Measurements from ENCODE around the gene NOM1.

DNA sequence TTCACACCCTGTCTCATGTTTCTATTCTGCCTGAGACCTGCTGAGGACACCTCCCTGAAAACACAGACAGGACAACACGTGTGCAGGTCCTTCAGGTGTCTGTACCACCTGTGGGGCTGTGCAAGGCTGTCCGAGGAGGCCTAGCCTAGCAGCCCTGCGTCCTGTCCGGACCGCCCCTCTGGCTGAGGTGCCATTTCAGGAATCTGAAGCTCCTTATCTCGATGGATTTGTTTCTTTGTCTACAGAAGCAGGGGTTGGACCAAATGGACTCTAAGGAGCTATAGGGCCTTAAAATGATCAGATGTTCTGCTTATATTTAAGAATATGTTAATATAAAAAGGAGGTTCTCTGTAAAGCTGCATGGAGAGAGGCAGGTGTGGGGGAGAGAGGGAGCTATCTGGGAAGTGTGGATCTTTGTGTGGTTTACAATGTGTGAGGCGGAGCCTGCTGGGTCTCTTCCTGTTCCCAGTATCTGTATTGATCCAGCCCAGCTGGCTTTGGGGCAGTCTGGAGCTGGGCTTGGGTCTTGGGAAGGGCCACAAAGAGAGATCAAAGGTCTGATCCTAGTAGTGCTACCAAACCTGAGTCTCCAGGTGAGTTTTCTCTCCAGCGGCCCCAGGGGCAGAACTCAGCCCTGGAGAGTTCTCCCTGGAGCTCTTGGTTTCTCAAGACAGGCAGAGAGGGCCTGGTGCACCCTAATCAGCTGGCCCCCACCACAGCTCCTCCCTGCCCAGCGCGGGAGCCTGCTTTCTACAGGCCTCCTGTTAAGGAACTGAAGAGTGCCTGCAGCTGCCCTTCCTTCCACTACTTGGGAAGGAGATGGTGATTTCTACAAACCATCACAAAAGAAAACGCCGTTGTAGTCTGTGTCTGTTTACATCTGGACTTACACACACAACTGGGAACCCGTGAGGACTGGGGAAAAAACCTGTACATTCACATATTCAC is 64.4 kb downstream of the NOM1 start:
- TF ChIP-seq POLR2A (IDR thresholded peaks at IDR 0.05; ENCODE audit: low read length) (no peak), CTCF (IDR thresholded peaks at IDR 0.05) (no peak), HDAC2 (IDR thresholded peaks at IDR 0.05) (no peak), RFX5 (IDR thresholded peaks at IDR 0.05) (no peak), ZC3H11A (IDR thresholded peaks at IDR 0.05) (no peak), E2F6 (IDR thresholded peaks at IDR 0.05; ENCODE audit: borderline replicate concordance, low read depth) (no peak), USF2 (IDR thresholded peaks at IDR 0.05) (no peak), SMC3 (IDR thresholded peaks at IDR 0.05) (no peak), RCOR1 (IDR thresholded peaks at IDR 0.05; ENCODE audit: low read depth, low read length) (no peak), BHLHE40 (IDR thresholded peaks at IDR 0.05; ENCODE audit: low read depth, low read length) (no peak), ZNF302 (CRISPR knock-in tag; IDR thresholded peaks at IDR 0.05) (no peak)
- TF ChIP-seq, protein P1, sequence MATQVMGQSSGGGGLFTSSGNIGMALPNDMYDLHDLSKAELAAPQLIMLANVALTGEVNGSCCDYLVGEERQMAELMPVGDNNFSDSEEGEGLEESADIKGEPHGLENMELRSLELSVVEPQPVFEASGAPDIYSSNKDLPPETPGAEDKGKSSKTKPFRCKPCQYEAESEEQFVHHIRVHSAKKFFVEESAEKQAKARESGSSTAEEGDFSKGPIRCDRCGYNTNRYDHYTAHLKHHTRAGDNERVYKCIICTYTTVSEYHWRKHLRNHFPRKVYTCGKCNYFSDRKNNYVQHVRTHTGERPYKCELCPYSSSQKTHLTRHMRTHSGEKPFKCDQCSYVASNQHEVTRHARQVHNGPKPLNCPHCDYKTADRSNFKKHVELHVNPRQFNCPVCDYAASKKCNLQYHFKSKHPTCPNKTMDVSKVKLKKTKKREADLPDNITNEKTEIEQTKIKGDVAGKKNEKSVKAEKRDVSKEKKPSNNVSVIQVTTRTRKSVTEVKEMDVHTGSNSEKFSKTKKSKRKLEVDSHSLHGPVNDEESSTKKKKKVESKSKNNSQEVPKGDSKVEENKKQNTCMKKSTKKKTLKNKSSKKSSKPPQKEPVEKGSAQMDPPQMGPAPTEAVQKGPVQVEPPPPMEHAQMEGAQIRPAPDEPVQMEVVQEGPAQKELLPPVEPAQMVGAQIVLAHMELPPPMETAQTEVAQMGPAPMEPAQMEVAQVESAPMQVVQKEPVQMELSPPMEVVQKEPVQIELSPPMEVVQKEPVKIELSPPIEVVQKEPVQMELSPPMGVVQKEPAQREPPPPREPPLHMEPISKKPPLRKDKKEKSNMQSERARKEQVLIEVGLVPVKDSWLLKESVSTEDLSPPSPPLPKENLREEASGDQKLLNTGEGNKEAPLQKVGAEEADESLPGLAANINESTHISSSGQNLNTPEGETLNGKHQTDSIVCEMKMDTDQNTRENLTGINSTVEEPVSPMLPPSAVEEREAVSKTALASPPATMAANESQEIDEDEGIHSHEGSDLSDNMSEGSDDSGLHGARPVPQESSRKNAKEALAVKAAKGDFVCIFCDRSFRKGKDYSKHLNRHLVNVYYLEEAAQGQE (IDR thresholded peaks at IDR 0.05), result no peak
- TF ChIP-seq, protein P2, sequence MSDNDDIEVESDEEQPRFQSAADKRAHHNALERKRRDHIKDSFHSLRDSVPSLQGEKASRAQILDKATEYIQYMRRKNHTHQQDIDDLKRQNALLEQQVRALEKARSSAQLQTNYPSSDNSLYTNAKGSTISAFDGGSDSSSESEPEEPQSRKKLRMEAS (IDR thresholded peaks at IDR 0.05), result no peak

Measured in A549 (cell line).